ENCODE results near the gene PLCD1. TPM values are rescaled to one million over a fixed set of nuclear protein-coding genes. Genes with fewer than 3 reads are reported as not detected.
"Not testable (repeated sequence)": the region's sequence is repeated elsewhere in the genome, so short reads cannot be mapped to it uniquely, and the experiment has no call there.

PLCD1 gene
- total and polyA plus RNA-seq, 4 donors = 12.5 to 30.1 (median 26.4) TPM

DNA sequence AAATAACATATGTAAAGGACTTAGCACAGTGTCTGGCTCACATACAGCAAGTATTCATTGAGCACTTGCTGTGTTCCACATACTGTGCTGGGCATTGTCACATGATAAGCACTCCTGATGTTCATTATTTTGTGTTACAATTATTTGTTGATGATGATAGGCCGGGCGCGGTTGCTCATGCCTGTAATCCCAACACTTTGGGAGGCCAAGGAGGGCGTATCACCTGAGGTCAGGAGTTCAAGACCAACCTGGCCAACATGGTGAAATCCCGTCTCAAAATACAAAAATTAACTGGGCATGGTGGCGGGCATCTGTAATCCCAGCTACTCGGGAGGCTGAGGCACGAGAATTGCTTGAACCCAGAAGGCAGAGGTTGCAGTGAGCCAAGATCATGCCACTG, 57.4 kb downstream of the PLCD1 start:
- not testable (repeated sequence) for H3K4me3 ChIP-seq (ENCODE audit: low read depth, low read length); H3K27ac ChIP-seq (ENCODE audit: low read depth, low read length); H3K9me3 ChIP-seq (ENCODE audit: control insufficient read depth, insufficient read depth, low read length); H3K27me3 ChIP-seq (ENCODE audit: control insufficient read depth, insufficient read depth, low read length); DNase-seq (ENCODE audit: low read depth in 4 of 6, low spot score in 6 of 6)
- Histone ChIP-seq H3K36me3 (ENCODE audit: control insufficient read depth, insufficient read depth, low read length) (peaks cover 27% of the 10 kb centered on the region), H3K4me1 (ENCODE audit: control insufficient read depth, insufficient read depth, low read length) (peaks cover 33% of the 10 kb centered on the region)
- WGBS (ENCODE audit: insufficient coverage) = 97% methylated on average over 8 of the region's 8 CpGs

DNA sequence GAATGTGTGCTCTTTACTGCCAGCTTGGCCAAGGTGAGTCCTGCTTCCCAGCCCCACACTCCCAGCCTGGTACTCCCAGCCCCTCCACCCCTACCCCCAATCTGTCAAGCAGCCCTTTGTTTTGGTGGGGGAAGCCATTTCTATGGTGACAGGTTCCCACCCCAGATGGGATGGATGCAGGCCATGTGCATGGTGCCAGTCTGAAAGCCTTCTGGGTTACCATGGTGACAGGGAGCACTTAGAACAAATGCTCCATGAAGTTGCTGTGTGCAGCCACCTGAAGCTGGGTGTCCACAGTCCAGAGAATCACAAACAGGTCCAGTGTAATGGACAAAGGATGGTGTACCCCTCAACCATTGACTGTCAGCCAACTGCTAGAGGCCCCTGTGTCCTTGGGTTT, 58.0 kb downstream of the PLCD1 start:
- Histone ChIP-seq H3K4me1 (ENCODE audit: control insufficient read depth, insufficient read depth, low read length) (peaks cover 36% of the 10 kb centered on the region), H3K36me3 (ENCODE audit: control insufficient read depth, insufficient read depth, low read length) (peaks cover 23% of the 10 kb centered on the region), H3K27ac (ENCODE audit: low read depth, low read length) (no peak overlapping the region), H3K4me3 (ENCODE audit: low read depth, low read length) (no peak overlapping the region), H3K27me3 (ENCODE audit: control insufficient read depth, insufficient read depth, low read length) (no peaks in the 10 kb centered on the region), H3K9me3 (ENCODE audit: control insufficient read depth, insufficient read depth, low read length) (no peaks in the 10 kb centered on the region)
- peak in 3 of 6 donors; percentile 35 to 96 (median 75) for DNase-seq (ENCODE audit: low read depth in 4 of 6, low spot score in 6 of 6)

DNA sequence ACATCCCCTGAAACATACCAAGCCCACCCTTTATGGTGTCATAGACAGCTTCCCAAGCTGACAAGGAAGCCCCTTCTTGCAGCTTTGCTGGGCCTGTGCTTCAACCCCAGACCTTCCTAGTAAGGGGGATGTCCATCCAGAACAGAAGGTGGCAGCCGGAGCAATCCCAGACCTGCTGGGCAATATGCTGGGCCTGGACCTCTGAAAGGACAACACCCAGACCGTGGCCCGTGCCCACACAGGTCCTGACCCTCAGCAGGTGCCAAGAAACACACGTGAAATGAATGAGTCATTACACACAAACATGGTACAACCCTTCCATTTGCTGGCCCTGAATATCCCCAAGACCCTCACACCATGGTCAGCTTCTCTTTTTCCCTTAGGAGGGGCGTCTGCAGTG, 58.6 kb downstream of the PLCD1 start:
- Histone ChIP-seq H3K27ac (ENCODE audit: low read depth, low read length) (no peak overlapping the region), H3K4me1 (ENCODE audit: control insufficient read depth, insufficient read depth, low read length) (peaks cover 36% of the 10 kb centered on the region), H3K4me3 (ENCODE audit: low read depth, low read length) (no peak overlapping the region), H3K27me3 (ENCODE audit: control insufficient read depth, insufficient read depth, low read length) (no peaks in the 10 kb centered on the region), H3K9me3 (ENCODE audit: control insufficient read depth, insufficient read depth, low read length) (no peaks in the 10 kb centered on the region), H3K36me3 (ENCODE audit: control insufficient read depth, insufficient read depth, low read length) (peaks cover 16% of the 10 kb centered on the region)
- DNase-seq (ENCODE audit: low read depth in 4 of 6, low spot score in 6 of 6) = no peak
- 94% methylated on average over 5 of the region's 5 CpGs for WGBS (ENCODE audit: insufficient coverage)

DNA sequence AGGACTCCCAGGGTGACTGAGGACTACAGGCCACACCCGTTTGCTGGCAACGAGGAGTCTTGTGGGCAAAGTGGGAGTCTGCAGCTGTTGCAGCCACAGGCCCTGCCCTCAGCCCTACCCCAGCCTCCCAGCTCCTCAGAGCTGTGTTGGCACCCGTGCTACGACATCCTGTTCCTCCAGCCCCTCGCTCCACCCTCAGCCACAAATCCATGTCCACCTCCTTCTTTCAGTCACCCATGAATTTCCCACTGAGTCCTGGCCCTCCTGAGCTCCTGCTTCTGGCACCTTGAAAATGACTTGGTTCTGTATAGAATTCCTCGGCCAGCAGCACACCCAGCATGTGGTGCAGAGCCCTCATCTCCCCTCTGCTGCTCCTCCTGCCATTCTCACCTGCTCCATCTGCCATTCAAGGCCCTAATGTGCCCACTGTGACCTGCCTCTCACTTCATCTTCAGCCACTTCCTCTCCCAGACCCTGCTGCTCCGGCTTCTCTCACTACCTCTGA, 59.8 kb downstream of the PLCD1 start:
- peaks cover 13% of the 10 kb centered on the region for H3K36me3 ChIP-seq (ENCODE audit: control insufficient read depth, insufficient read depth, low read length)
- H3K4me1 ChIP-seq (ENCODE audit: control insufficient read depth, insufficient read depth, low read length) = peaks cover 36% of the 10 kb centered on the region
- DNase-seq (ENCODE audit: low read depth in 4 of 6, low spot score in 6 of 6) = no peak
- H3K9me3 ChIP-seq (ENCODE audit: control insufficient read depth, insufficient read depth, low read length) = no peaks in the 10 kb centered on the region
- no peak overlapping the region for H3K27ac ChIP-seq (ENCODE audit: low read depth, low read length)
- 73% methylated on average over 7 of the region's 7 CpGs for WGBS (ENCODE audit: insufficient coverage)
- no peaks in the 10 kb centered on the region for H3K27me3 ChIP-seq (ENCODE audit: control insufficient read depth, insufficient read depth, low read length)
- no peak overlapping the region for H3K4me3 ChIP-seq (ENCODE audit: low read depth, low read length)

DNA sequence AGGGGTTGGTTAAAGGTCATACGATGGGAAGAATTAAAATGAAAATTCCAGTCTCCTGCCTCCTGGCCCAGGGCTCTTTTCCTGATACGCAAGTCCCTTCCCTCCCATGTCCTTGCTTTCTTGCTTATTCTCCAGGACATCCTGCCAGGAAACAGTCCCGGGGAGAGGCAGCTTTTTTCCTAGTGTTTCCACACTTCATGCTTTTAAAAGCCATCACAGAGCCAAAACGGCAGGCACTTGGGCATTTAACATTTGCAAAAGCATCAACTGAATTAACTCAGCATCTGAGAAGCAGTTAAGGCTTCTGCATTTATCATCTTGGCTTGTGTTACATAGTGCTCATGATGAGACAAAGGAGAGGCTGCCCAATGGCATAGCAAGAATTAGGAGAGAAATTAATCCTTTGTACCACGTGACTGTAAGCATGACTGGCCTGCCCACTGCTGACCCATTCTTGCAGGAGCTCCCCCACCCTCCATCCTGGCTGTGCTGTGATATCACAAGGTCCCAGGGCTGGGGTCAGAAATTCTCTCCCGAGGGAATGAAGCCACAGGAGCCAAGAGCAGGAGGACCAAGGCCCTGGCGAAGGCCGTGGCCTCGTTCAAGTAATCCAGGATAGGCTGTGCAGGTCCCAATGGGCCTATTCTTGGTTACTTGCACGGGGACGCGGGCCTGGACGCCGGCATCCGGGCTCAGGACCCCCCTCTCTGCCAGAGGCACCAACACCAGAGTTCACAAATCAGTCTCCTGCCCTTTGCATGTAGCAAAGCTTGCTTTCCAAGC, 60.4 kb downstream of the PLCD1 start:
- H3K36me3 ChIP-seq (ENCODE audit: control insufficient read depth, insufficient read depth, low read length) = peaks cover 9% of the 10 kb centered on the region
- no peaks in the 10 kb centered on the region for H3K27me3 ChIP-seq (ENCODE audit: control insufficient read depth, insufficient read depth, low read length)
- no peak overlapping the region for H3K4me3 ChIP-seq (ENCODE audit: low read depth, low read length)
- peak overlapping the region; percentile 8 for H3K27ac ChIP-seq (ENCODE audit: low read depth, low read length)
- WGBS (ENCODE audit: insufficient coverage) = 80% methylated on average over 12 of the region's 15 CpGs
- DNase-seq (ENCODE audit: low read depth in 4 of 6, low spot score in 6 of 6) = peak in 2 of 6 donors; percentile 70 to 94
- no peaks in the 10 kb centered on the region for H3K9me3 ChIP-seq (ENCODE audit: control insufficient read depth, insufficient read depth, low read length)
- peaks cover 33% of the 10 kb centered on the region for H3K4me1 ChIP-seq (ENCODE audit: control insufficient read depth, insufficient read depth, low read length)

DNA sequence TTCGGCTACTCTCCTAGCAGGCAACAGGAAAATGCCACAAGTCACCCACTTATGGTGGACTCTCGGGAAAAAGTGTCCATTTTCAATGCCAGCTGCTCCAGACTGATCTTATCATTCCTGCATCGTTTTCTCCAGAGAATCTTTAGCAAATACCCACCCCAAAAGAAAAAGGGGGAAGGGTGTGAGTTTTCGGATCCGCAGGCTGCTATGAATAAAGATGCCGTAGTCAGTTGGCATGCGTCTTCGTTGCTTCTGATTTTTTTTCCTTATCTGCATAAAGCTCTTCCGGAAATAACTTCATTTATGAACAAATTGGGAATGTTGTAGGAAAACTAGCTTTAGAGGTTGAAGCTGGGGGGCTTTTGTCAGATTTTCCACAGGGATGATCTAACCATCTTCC, 61.2 kb downstream of the PLCD1 start:
- H3K36me3 ChIP-seq (ENCODE audit: control insufficient read depth, insufficient read depth, low read length) = peaks cover 8% of the 10 kb centered on the region
- H3K4me1 ChIP-seq (ENCODE audit: control insufficient read depth, insufficient read depth, low read length) = peaks cover 33% of the 10 kb centered on the region
- no peaks in the 10 kb centered on the region for H3K9me3 ChIP-seq (ENCODE audit: control insufficient read depth, insufficient read depth, low read length)
- no peaks in the 10 kb centered on the region for H3K27me3 ChIP-seq (ENCODE audit: control insufficient read depth, insufficient read depth, low read length)
- H3K4me3 ChIP-seq (ENCODE audit: low read depth, low read length) = no peak overlapping the region
- WGBS (ENCODE audit: insufficient coverage) = 77% methylated on average over 3 of the region's 9 CpGs
- no peak overlapping the region for H3K27ac ChIP-seq (ENCODE audit: low read depth, low read length)
- DNase-seq (ENCODE audit: low read depth in 4 of 6, low spot score in 6 of 6) = peak in 1 of 6 donors; percentile 92

DNA sequence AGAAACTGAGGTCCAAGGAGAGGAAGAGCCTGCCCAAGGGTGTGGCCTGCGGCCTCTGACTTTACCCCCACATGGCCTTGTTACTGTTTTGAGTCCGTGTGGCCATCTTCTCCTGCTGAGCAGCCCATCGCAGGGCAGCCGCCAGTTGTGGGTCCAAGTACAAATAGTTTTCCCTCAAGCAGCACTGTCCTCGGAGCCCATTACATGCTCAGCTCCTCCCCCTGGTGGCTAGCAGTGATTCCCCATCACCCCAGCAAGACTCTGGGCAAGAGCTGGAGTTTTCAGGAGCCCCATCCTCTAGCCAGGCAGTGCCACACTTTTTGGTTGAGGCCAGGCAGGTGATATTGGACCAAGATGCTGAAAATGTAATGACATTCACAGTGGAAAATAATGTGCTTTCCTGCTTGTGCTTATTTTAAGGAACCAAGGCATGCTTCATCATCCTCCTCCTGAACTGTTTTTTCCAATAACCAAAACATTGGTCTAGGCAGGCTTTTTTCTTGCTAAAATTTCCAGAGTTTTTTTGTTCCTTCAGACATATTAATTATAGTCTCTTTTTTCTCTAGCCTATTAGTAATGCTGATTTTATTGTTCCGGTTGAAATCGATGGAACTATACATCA, 62.1 kb downstream of the PLCD1 start:
- Histone ChIP-seq H3K4me1 (ENCODE audit: control insufficient read depth, insufficient read depth, low read length) (peaks cover 33% of the 10 kb centered on the region), H3K27me3 (ENCODE audit: control insufficient read depth, insufficient read depth, low read length) (no peaks in the 10 kb centered on the region), H3K36me3 (ENCODE audit: control insufficient read depth, insufficient read depth, low read length) (peaks cover 8% of the 10 kb centered on the region), H3K4me3 (ENCODE audit: low read depth, low read length) (no peak overlapping the region), H3K9me3 (ENCODE audit: control insufficient read depth, insufficient read depth, low read length) (no peaks in the 10 kb centered on the region), H3K27ac (ENCODE audit: low read depth, low read length) (no peak overlapping the region)
- WGBS (ENCODE audit: insufficient coverage) = 39% methylated on average over 5 of the region's 7 CpGs
- DNase-seq (ENCODE audit: low read depth in 4 of 6, low spot score in 6 of 6) = peak in 3 of 6 donors; percentile 39 to 69 (median 46)

DNA sequence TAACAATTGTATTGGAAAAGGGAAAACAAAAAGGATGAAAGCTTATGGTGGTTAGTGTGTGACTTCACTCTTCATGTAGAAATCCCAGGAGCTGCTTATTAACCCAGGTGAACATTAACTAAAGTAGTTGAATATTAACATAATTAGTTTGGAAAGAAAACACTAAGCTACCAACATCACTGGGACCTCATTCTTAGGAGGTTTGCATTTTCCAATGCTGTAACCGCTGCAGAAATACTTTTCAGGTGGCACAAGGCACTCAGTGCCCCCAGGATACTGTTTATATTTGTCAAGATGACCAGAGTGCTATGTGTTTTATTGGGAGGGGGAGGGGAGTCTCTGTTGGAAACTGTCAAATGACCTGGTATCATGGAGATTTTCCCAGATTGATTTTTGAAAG, 64.7 kb downstream of the PLCD1 start:
- 57% methylated on average over 1 of the region's 1 CpG for WGBS (ENCODE audit: insufficient coverage)
- Histone ChIP-seq H3K9me3 (ENCODE audit: control insufficient read depth, insufficient read depth, low read length) (no peaks in the 10 kb centered on the region), H3K27me3 (ENCODE audit: control insufficient read depth, insufficient read depth, low read length) (no peaks in the 10 kb centered on the region), H3K4me3 (ENCODE audit: low read depth, low read length) (no peak overlapping the region), H3K36me3 (ENCODE audit: control insufficient read depth, insufficient read depth, low read length) (peaks cover 7% of the 10 kb centered on the region), H3K4me1 (ENCODE audit: control insufficient read depth, insufficient read depth, low read length) (peaks cover 24% of the 10 kb centered on the region), H3K27ac (ENCODE audit: low read depth, low read length) (no peak overlapping the region)
- DNase-seq (ENCODE audit: low read depth in 4 of 6, low spot score in 6 of 6) = no peak

DNA sequence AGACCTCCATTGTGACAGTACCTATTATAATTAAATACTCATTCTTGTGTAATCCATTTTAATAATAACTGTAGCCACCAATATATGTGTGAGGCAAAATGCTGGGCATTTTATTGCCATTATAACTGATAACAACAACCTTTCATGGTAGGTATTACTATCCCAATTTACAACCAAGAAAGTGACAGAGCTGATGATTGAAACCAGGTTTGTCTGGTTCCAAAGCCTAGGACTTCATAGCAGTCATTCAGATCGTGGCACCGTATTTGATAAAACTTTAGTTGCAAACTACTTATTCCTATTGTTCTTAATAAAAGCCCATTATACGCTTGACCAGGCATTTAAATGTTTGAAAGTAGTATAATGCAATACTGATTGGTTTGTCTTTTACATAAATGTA, 65.3 kb downstream of the PLCD1 start:
- H3K9me3 ChIP-seq (ENCODE audit: control insufficient read depth, insufficient read depth, low read length) = no peaks in the 10 kb centered on the region
- H3K4me3 ChIP-seq (ENCODE audit: low read depth, low read length) = no peak overlapping the region
- no peak overlapping the region for H3K27ac ChIP-seq (ENCODE audit: low read depth, low read length)
- no peaks in the 10 kb centered on the region for H3K27me3 ChIP-seq (ENCODE audit: control insufficient read depth, insufficient read depth, low read length)
- DNase-seq (ENCODE audit: low read depth in 4 of 6, low spot score in 6 of 6) = no peak
- WGBS (ENCODE audit: insufficient coverage) = no CpG with 5 or more reads among the region's 3 CpGs
- peaks cover 18% of the 10 kb centered on the region for H3K4me1 ChIP-seq (ENCODE audit: control insufficient read depth, insufficient read depth, low read length)
- H3K36me3 ChIP-seq (ENCODE audit: control insufficient read depth, insufficient read depth, low read length) = peaks cover 1% of the 10 kb centered on the region

DNA sequence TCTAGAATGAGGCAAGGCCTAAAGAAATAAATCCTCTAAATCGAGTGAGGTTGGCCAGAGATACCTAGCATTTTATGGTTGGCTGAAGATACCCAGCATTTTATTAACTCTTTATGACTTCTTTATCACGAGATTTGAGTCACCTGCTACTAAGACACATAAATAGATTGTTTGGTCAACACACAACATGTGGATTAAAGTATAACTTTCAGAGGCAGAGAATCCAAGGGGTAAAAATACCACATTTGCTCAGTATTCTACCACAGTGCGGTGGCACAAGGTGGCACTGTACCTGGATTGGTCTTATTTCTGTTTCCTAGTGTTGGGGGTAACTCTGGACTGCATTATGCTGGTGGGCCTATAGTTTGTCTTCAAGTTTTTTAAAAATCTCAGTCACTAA, 65.8 kb downstream of the PLCD1 start:
- no peak overlapping the region for H3K4me3 ChIP-seq (ENCODE audit: low read depth, low read length)
- WGBS (ENCODE audit: insufficient coverage) = no CpG with 5 or more reads among the region's 3 CpGs
- H3K9me3 ChIP-seq (ENCODE audit: control insufficient read depth, insufficient read depth, low read length) = no peaks in the 10 kb centered on the region
- no peaks in the 10 kb centered on the region for H3K36me3 ChIP-seq (ENCODE audit: control insufficient read depth, insufficient read depth, low read length)
- peaks cover 13% of the 10 kb centered on the region for H3K4me1 ChIP-seq (ENCODE audit: control insufficient read depth, insufficient read depth, low read length)
- H3K27me3 ChIP-seq (ENCODE audit: control insufficient read depth, insufficient read depth, low read length) = no peaks in the 10 kb centered on the region
- H3K27ac ChIP-seq (ENCODE audit: low read depth, low read length) = no peak overlapping the region
- no peak for DNase-seq (ENCODE audit: low read depth in 4 of 6, low spot score in 6 of 6)

Data from spinal cord (tissue), 10 donors.